Subcutaneous abdominal adipose tissue (tissue), 5 donors: Measurements from ENCODE around the gene CREBBP.
"Not testable (repeated sequence)": the region's sequence is repeated elsewhere in the genome, so short reads cannot be mapped to it uniquely, and the experiment has no call there.

Source experiments
- H3K27ac ChIP-seq: one replicate; pipeline ENCODE4 v1.7.0; 2013; ENCODE audit warnings: low read depth, mild to moderate bottlenecking, inconsistent platforms, low read length, moderate library complexity
- H3K27me3 ChIP-seq, 5 donors: one replicate each; pipeline ENCODE4 v1.7.0; 2013; ENCODE audit warnings: low read length in 5 of 5, inconsistent platforms in 1 of 5; ENCODE audit not compliant: control insufficient read depth in 5 of 5, insufficient read depth in 4 of 5
- H3K36me3 ChIP-seq, 5 donors: one replicate each; pipeline ENCODE4 v1.7.0; 2013; ENCODE audit warnings: low read length in 5 of 5; ENCODE audit not compliant: control insufficient read depth in 5 of 5, insufficient read depth in 5 of 5
- H3K4me1 ChIP-seq, 5 donors: one replicate each; pipeline ENCODE4 v1.7.0; 2013; ENCODE audit warnings: low read length in 5 of 5, mild to moderate bottlenecking in 3 of 5, moderate library complexity in 1 of 5; ENCODE audit not compliant: control insufficient read depth in 5 of 5, insufficient read depth in 5 of 5
- H3K4me3 ChIP-seq, 5 donors: one replicate each; pipeline ENCODE4 v1.7.0; 2013; ENCODE audit warnings: low read length in 5 of 5, low read depth in 1 of 5
- H3K9ac ChIP-seq, 5 donors: one replicate each; pipeline ENCODE4 v1.7.0; 2013; ENCODE audit warnings: low read length in 5 of 5, mild to moderate bottlenecking in 4 of 5, moderate library complexity in 3 of 5
- H3K9me3 ChIP-seq, 5 donors: one replicate each; pipeline ENCODE4 v1.7.0; 2013; ENCODE audit warnings: low read length in 5 of 5; ENCODE audit not compliant: control insufficient read depth in 5 of 5
- donor health status: healthy.
- donor health status: healthy.
- donor health status: healthy.
- donor health status: healthy.
- donor health status: healthy.

CREBBP gene

GRCh38 chr16:3880623-3881498 lies at the start of gene CREBBP:
Gene CREBBP (minus strand): TSS chr16:3880713. CDS start chr16:3879916, 797 bp downstream.
- Histone ChIP-seq H3K27me3 (no peaks in the 10 kb centered on the region), H3K9ac (peak within 1 kb of the TSS in 4 of 5 donors; percentile 78 to 86 (median 82)), H3K27ac (peak within 1 kb of the TSS; percentile 16), H3K9me3 (no peaks in the 10 kb centered on the region), H3K4me3 (peak within 1 kb of the TSS; percentile 29 to 93 (median 81)), H3K4me1 (peaks cover 4 to 43% (median 42%) of the 10 kb centered on the region in 5 donors), H3K36me3 (peaks cover 0 to 3% (median 0%) of the 10 kb centered on the region in 5 donors)

DNA sequence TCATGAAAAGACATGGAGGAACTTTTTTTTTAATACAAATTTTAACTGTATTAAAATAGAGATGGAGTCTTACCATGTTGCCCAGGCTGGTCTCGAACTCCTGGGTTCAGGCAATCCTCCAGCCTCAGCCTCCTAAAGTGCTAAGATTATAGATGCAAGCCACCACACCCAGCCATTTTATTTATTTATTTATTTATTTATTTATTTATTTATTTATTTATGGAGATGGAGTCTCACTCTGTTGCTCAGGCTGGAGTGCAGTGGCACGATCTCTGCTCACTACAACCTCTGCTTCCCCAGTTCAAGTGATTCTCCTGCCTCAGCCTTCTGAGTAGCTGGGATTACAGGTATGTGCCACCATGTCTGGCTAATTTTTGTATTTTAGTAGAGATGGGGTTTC lies 46.6 kb upstream of the CREBBP start:
- not testable (repeated sequence) for H3K9ac ChIP-seq, H3K36me3 ChIP-seq, H3K9me3 ChIP-seq, H3K27me3 ChIP-seq, H3K4me1 ChIP-seq, H3K4me3 ChIP-seq, H3K27ac ChIP-seq

DNA sequence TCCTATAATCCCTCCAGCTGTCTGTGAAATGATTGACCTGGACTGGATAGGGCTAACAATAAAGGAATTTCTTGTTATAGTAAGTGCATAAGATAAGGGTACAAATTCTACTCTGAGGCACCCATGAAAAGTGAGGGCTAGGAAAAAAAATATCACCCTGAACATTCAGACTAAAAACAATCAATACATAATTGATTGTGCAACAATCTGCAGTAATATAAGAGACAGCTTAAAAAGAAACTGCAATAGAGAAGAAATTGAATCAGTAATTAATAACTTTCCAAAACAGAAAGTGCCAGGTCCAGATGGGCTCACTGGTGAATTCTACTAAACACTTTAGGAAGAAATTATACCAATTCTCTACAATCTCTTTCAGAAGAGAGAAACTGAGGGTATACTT lies 44.2 kb upstream of the CREBBP start:
- Histone ChIP-seq H3K4me3 (no peak overlapping the region), H3K4me1 (no peaks in the 10 kb centered on the region), H3K27me3 (peaks cover 0 to 10% (median 7%) of the 10 kb centered on the region in 5 donors), H3K36me3 (no peaks in the 10 kb centered on the region), H3K9me3 (peaks cover 0 to 2% (median under 1%) of the 10 kb centered on the region in 5 donors), H3K9ac (no peak overlapping the region), H3K27ac (no peak overlapping the region)

DNA sequence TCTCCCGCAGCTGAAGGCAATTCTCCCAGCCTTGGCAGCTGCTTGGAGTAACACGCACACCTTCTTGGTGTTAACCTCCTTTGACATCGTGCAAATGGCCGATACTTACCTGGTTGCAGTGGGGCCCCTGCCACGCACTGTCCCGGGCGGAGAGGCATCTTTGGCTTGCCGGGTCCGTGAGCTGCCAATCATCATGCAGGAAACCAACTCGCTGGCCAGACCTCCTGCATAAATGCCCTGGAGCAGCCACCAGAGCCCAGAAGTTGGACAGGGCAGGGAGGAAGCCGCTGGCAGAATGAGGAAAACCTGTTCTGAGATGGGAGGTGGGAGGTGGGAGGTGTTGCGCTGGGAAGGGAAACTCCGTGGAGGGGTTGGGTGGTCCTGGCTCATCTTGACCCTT lies 41.7 kb upstream of the CREBBP start:
- no peaks in the 10 kb centered on the region for H3K4me1 ChIP-seq
- no peak overlapping the region for H3K27ac ChIP-seq
- no peak overlapping the region for H3K9ac ChIP-seq
- H3K9me3 ChIP-seq: peaks cover 0 to 11% (median 8%) of the 10 kb centered on the region in 5 donors
- peaks cover 0 to 10% (median 7%) of the 10 kb centered on the region in 5 donors for H3K27me3 ChIP-seq
- H3K36me3 ChIP-seq: no peaks in the 10 kb centered on the region
- no peak overlapping the region for H3K4me3 ChIP-seq

DNA sequence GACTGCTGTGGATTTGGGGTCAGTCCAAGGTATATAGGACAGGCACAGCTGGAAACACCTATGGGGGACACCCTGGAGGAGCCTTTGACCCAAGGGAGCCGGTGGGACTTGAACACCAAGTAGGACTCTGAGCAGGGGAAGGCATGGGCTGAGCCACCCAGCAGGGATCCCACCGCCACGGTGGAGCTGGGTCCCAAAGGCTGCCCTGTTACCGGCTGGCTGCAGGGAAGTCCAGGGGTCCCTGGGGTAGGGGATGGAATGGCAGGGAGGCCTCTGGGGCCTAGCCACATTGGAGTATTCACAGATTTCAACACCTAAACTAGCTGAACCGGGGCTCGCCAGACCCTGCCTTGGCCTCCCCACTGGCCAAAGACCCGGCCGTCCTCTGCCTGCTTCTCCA lies 39.7 kb upstream of the CREBBP start:
- H3K27me3 ChIP-seq: peaks cover 0 to 10% (median 8%) of the 10 kb centered on the region in 5 donors
- H3K4me3 ChIP-seq: no peak overlapping the region
- no peak overlapping the region for H3K27ac ChIP-seq
- no peak overlapping the region for H3K9ac ChIP-seq
- H3K36me3 ChIP-seq: no peaks in the 10 kb centered on the region
- H3K4me1 ChIP-seq: no peaks in the 10 kb centered on the region
- peaks cover 2 to 16% (median 9%) of the 10 kb centered on the region in 5 donors for H3K9me3 ChIP-seq

DNA sequence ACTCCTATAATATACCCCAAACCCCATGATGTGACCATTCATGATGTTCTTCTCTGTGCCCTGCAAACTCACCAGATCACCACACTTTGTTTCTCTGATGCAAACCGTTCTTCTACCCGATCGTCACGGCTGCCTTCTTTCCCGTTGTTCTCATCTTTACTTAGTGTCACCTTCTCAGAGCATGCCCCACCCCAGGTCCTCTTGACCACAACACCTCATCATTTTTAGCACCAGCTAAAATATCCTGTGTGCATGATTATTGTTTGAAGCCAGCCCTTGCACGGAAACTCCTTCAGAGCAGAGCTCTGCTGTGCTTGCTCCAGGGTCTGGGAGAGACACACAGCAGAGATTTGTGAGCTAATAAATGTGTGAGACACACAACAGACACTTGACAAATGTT lies 38.9 kb upstream of the CREBBP start:
- Histone ChIP-seq H3K4me1 (no peaks in the 10 kb centered on the region), H3K36me3 (no peaks in the 10 kb centered on the region), H3K27ac (no peak overlapping the region), H3K9me3 (peaks cover 2 to 16% (median 9%) of the 10 kb centered on the region in 5 donors), H3K9ac (no peak overlapping the region), H3K4me3 (no peak overlapping the region), H3K27me3 (peaks cover 0 to 15% (median 8%) of the 10 kb centered on the region in 5 donors)

DNA sequence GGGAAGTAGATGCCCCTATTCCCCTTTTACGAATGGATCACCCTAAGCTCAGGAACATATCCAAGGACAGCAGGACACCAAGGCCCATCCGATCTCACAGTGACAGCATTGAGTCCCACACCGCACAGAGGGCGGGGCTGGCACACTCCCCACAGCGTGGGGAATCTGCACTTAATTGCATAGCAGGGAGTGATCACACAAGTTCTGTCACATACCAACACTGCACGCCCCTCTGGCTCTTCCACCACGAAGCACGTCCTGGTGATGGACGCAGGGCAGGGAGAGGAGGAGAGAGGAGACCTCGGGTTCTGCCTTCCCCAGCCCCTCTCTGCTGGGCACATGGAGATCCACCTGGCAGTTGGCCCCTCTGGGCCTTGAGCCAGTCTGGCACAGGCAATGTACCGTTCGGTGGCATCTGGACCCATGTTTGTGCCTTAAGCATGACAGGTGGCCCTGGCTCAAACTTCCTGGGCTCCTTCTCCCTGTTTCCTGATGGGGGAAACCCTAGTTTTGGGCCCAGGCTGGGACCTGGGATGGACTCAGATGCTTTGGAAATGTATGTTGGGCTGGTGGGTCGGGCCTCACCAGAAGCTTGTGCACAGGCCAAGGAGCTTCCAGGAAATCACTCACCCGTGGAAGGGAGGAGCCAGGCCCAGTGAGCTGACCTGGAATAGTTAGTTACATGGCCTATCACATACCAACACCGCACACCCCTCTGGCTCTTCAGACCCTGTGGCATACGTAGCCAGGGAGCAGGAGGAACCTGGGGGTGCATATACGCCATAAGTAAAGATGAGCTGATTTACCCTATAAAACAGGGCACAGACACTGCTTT lies 35.1 kb upstream of the CREBBP start:
- Histone ChIP-seq H3K9ac (no peak overlapping the region), H3K27ac (no peak overlapping the region), H3K4me1 (no peaks in the 10 kb centered on the region), H3K9me3 (peaks cover 2 to 16% (median 9%) of the 10 kb centered on the region in 5 donors), H3K4me3 (no peak overlapping the region), H3K36me3 (no peaks in the 10 kb centered on the region), H3K27me3 (peaks cover 0 to 9% (median 4%) of the 10 kb centered on the region in 5 donors)

- Histone ChIP-seq H3K27me3 (peaks cover 0 to 6% (median 4%) of the 10 kb centered on the region in 5 donors), H3K27ac (no peak overlapping the region), H3K4me3 (no peak overlapping the region), H3K36me3 (no peaks in the 10 kb centered on the region), H3K9me3 (peaks cover 0 to 6% (median 2%) of the 10 kb centered on the region in 5 donors), H3K9ac (no peak overlapping the region), H3K4me1 (no peaks in the 10 kb centered on the region)
Observed at GRCh38 chr16:3912897-3913296, 32.4 kb upstream of the CREBBP start.

DNA sequence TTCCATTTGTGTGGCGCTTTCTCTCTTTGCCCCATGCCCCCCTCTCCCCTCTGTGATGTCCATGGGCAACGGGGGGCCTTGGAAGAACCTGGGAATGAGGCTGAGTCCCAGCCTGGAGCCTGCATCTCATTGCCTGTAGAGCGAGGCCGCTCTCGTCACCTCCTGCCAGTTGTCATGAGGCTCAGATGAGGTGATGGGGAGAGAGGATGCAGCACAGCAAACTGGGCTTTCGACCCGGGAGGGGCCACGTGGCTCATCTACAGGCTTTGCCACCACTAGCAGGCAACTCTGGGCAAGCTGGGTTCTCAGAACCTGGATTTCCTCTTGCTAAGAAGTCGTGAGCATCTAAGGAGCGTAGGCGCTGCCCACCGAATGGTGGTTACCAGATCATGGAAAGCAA lies 31.9 kb upstream of the CREBBP start:
- H3K36me3 ChIP-seq: no peaks in the 10 kb centered on the region
- H3K9ac ChIP-seq: no peak overlapping the region
- no peak overlapping the region for H3K27ac ChIP-seq
- H3K9me3 ChIP-seq: peaks cover 0 to 6% (median 2%) of the 10 kb centered on the region in 5 donors
- H3K27me3 ChIP-seq: peaks cover 0 to 6% (median 4%) of the 10 kb centered on the region in 5 donors
- H3K4me1 ChIP-seq: no peaks in the 10 kb centered on the region
- no peak overlapping the region for H3K4me3 ChIP-seq

DNA sequence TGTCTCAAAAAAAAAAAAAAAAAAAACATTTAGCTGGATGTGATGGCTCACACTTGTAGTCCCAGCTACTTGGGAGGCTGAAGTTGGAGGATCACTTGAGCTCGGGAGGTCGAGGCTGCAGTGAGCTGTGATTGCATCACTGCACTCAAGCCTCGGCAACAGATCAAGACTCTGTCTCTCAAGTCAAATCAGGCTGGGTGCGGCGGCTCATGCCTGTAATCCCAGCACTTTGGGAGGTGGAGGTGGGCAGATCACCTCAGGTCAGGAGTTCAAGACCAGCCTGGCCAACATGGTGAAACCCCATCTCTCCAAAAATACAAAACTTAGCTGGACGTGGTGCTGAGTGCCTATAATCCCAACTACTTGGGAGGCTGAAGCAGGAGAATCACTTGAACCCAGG lies 31.2 kb upstream of the CREBBP start:
- H3K9me3 ChIP-seq, H3K4me1 ChIP-seq, H3K36me3 ChIP-seq, H3K4me3 ChIP-seq, H3K9ac ChIP-seq, H3K27ac ChIP-seq, H3K27me3 ChIP-seq: not testable (repeated sequence)
